DOHH2 (cell line): Measurements from ENCODE around the gene CREB3L2.

Experiments used
- EZH2phosphoT487 ChIP-seq: fragments of 200-600 bp; sonication (generic); IDR thresholded peaks from 2 replicates; pipeline ENCODE4 v1.6.1; 2017; ENCODE audit warnings: borderline replicate concordance, mild to moderate bottlenecking, antibody characterized with exemption, low read length, moderate library complexity, mixed read lengths
- TF ChIP-seq, protein P1 (sequence below): fragments of 200-600 bp; sonication (generic); IDR thresholded peaks from one replicate; pipeline ENCODE4 v1.5.1; 2014; ENCODE audit warnings: antibody characterized with exemption, mild to moderate bottlenecking, low read depth, low read length; ENCODE audit not compliant: poor library complexity, severe bottlenecking

DNA sequence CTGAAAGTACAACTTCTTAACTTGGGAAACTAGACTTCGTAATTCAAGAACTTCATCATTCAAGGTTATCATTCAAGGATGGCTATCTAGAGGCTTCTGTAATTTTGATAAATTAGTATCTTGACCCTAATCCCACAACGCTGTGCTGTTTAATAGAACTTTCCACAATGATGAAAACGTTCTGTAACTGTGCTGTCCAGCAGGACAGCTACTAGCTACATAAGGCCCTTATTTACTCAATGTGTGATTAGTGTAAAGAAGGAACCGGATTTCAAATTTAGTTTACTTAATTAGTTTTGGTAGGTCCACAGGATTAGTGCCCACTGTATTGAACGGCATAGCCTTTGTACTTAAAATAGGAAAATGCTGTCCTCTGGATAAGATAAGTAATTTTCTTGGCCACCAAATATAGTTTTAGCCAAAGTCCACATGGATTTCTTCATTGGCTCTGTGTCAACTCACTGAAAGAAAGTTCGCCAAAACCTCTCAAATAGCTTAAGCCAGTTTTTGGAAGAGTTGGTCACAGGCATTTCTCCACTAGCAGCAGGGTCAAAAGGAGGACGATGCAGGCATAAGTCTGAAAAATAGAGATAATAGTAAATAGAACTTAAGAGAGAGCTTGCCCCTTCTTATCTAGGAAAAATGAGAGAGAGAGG lies 172.4 kb downstream of the CREB3L2 start:
- TF ChIP-seq, protein P1, sequence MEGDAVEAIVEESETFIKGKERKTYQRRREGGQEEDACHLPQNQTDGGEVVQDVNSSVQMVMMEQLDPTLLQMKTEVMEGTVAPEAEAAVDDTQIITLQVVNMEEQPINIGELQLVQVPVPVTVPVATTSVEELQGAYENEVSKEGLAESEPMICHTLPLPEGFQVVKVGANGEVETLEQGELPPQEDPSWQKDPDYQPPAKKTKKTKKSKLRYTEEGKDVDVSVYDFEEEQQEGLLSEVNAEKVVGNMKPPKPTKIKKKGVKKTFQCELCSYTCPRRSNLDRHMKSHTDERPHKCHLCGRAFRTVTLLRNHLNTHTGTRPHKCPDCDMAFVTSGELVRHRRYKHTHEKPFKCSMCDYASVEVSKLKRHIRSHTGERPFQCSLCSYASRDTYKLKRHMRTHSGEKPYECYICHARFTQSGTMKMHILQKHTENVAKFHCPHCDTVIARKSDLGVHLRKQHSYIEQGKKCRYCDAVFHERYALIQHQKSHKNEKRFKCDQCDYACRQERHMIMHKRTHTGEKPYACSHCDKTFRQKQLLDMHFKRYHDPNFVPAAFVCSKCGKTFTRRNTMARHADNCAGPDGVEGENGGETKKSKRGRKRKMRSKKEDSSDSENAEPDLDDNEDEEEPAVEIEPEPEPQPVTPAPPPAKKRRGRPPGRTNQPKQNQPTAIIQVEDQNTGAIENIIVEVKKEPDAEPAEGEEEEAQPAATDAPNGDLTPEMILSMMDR = no peak
- no peak for TF ChIP-seq EZH2phosphoT487
